HCT116 (cell line): ENCODE data around the gene FAM53B.

Experiments
- EGR1 ChIP-seq: IDR thresholded peaks from 2 replicates; pipeline ENCODE4 v1.6.1; 2012; ENCODE audit warnings: low read depth
- TF ChIP-seq, protein P1 (sequence below): IDR thresholded peaks from 2 replicates; pipeline ENCODE4 v1.6.1; 2012; ENCODE audit warnings: low read depth

DNA sequence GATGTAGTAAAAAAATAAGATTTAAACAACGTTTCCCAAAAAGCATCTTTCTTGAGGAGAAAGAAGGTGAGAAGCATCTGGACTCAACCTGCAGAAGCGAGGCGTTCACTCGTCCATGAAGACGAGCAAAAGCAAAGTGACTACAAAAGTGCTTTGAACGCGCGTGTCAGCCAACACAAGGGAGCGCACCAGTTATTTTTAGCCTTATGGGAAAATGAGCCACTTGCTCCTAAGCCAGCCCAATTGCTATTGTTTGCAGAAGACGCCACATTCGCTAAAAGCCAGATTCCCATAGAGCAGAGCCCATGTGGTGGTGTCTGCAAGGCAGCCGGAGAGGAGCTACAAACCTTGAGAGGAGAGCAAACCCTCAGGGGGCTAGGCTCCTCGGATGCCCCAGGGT, 122.5 kb downstream of the FAM53B start:
- TF ChIP-seq, protein P1, sequence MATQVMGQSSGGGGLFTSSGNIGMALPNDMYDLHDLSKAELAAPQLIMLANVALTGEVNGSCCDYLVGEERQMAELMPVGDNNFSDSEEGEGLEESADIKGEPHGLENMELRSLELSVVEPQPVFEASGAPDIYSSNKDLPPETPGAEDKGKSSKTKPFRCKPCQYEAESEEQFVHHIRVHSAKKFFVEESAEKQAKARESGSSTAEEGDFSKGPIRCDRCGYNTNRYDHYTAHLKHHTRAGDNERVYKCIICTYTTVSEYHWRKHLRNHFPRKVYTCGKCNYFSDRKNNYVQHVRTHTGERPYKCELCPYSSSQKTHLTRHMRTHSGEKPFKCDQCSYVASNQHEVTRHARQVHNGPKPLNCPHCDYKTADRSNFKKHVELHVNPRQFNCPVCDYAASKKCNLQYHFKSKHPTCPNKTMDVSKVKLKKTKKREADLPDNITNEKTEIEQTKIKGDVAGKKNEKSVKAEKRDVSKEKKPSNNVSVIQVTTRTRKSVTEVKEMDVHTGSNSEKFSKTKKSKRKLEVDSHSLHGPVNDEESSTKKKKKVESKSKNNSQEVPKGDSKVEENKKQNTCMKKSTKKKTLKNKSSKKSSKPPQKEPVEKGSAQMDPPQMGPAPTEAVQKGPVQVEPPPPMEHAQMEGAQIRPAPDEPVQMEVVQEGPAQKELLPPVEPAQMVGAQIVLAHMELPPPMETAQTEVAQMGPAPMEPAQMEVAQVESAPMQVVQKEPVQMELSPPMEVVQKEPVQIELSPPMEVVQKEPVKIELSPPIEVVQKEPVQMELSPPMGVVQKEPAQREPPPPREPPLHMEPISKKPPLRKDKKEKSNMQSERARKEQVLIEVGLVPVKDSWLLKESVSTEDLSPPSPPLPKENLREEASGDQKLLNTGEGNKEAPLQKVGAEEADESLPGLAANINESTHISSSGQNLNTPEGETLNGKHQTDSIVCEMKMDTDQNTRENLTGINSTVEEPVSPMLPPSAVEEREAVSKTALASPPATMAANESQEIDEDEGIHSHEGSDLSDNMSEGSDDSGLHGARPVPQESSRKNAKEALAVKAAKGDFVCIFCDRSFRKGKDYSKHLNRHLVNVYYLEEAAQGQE = no peak
- no peak for TF ChIP-seq EGR1
